ENCODE results near the gene CLEC4G.

The CLEC4G gene

DNA sequence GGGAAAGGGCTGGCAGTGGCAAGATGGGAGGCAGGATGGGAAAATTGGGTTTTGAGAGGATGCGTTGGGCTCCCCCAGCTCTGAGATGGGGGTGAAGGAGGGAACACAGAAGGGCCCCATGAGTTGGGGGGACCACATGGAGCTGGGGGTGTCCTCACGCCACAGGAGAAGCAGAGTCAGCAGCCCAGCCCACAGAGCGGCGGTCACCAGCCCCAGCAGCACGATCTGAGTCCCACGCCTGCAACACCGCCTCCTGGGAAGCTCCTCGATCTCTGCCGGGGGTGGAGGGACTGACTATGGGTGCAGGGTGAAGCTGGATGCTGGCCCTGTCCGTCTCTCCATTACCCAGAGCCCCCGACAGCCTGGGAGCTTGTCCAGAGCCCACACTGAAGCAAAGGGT, 33.3 kb downstream of the CLEC4G start:
- DNase-seq (ENCODE audit: low spot score), result no peak

- DNase-seq (ENCODE audit: low spot score), result no peak
Observed at GRCh38 chr19:7697721-7698287, 34.1 kb downstream of the CLEC4G start.

DNA sequence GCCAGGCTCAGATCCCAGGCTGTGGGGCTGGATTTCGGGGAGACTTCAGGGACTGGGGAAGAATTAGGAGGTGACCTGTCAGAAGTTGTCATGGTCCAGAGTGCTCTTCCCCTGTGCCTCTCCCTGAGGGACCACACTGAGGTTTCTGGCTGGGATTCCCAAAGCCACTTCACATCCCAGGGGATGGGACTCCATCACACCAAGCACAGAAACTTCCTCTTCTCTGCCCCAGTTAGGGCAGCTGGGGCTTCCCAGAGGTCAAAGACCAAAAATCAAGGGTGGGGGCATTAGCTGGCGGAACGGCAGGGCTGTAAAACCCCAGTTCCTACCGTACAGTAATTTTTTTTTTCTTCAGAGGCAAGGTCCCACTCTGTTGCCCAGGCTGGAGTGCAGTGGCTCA, 37.4 kb downstream of the CLEC4G start:
- DNase-seq (ENCODE audit: low spot score), result no peak

- no peak for DNase-seq (ENCODE audit: low spot score)
Observed at GRCh38 chr19:7692417-7693088, 39.4 kb downstream of the CLEC4G start.

- no peak for DNase-seq (ENCODE audit: low spot score)
Observed at GRCh38 chr19:7691497-7691896, 40.4 kb downstream of the CLEC4G start.

DNA sequence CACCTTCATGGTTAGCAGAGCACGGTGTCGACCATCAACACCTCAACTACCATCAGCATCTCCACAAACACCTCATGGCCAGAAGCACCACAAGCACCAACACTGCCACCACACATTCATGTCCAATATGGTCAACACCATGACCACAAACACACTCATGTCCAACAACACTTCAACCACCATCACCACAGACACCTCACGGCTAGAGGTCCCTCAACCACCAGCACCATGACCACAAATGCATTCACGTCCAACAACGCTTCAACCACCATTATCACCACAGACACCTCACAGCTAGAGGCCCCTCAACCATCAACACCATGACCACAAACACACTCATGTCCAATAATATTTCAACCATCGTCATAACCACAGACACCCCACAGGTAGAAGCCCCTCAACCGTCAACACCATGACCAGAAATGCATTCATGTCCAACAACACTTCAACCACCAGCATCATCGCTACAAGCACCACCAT, 41.1 kb downstream of the CLEC4G start:
- DNase-seq (ENCODE audit: low spot score), result no peak

GRCh38 chr19:7689165-7689564, 42.7 kb downstream of the CLEC4G start:
- no peak for DNase-seq (ENCODE audit: low spot score)

GRCh38 chr19:7687177-7687576, 44.7 kb downstream of the CLEC4G start:
- DNase-seq (ENCODE audit: low spot score), result no peak

- DNase-seq (ENCODE audit: low spot score), result no peak
Observed at GRCh38 chr19:7685546-7686445, 46.1 kb downstream of the CLEC4G start.

DNA sequence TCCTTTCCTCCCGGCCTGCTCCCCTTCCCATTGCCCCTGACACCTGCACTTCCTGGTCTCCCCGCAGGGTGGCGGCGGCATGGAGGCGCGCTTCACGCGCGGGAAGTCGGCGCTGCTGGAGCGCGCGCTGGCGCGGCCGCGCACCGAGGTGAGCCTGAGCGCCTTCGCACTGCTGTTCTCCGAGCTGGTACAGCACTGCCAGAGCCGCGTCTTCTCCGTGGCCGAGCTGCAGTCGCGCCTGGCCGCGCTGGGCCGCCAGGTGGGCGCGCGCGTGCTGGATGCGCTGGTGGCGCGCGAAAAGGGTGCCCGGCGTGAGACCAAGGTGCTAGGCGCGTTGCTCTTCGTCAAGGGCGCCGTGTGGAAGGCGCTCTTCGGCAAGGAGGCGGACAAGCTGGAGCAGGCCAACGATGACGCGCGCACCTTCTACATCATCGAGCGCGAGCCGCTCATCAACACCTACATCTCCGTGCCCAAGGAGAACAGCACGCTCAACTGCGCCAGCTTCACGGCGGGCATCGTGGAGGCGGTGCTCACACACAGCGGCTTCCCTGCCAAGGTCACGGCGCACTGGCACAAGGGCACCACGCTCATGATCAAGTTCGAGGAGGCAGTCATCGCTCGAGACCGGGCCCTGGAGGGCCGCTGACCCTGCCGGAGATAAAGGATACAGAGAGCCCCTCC, 49.6 kb downstream of the CLEC4G start:
- DNase-seq (ENCODE audit: low spot score), result no peak

GRCh38 chr19:7681340-7682174, 50.4 kb downstream of the CLEC4G start:
- peak; percentile 71 for DNase-seq (ENCODE audit: low spot score)

DNA sequence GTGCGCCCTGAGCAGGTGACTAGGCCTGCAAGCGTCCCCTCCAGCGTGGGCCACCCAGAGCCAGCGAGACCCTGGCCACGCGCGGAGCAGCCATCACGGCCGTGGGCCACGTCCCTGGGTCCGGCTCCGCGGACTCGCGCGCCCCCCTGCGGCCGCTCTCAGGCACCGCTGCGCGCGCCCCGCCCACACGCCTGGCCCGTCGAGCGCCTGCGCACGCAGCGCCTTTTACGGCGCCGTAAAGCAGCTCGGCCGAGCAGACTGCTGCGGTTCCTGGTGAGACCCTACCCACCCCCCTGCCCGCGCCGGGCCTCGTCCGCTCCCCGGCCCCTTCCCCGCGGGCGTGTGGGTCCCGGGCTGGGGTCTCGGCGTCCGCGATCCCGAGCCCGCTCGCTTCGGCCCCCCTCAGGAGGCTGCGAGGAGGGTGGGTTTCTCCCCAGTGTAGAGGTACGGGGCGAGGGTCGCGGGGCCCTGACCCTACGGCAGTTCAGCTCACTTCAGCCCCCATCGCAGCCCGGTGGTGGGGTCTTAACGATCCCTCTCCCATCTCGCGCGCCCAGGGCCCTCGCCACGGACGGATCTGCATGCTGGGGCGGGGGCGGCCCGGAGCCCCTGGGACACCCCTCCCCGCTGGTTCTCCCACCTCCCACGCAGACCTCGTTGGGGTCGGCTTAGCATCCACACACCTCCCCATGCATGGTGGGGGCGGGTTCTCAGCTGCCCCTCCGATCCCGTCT, 51.1 kb downstream of the CLEC4G start, which contains the start of gene TRAPPC5:
TSS of gene TRAPPC5 (plus strand) at position 228 of the 734 bp plus-strand sequence. CDS start 1,421 bp downstream, outside the sequence.
- peak; percentile 75 for DNase-seq (ENCODE audit: low spot score)

GRCh38 chr19:7679771-7680605, 51.9 kb downstream of the CLEC4G start:
- DNase-seq (ENCODE audit: low spot score), result no peak

DNA sequence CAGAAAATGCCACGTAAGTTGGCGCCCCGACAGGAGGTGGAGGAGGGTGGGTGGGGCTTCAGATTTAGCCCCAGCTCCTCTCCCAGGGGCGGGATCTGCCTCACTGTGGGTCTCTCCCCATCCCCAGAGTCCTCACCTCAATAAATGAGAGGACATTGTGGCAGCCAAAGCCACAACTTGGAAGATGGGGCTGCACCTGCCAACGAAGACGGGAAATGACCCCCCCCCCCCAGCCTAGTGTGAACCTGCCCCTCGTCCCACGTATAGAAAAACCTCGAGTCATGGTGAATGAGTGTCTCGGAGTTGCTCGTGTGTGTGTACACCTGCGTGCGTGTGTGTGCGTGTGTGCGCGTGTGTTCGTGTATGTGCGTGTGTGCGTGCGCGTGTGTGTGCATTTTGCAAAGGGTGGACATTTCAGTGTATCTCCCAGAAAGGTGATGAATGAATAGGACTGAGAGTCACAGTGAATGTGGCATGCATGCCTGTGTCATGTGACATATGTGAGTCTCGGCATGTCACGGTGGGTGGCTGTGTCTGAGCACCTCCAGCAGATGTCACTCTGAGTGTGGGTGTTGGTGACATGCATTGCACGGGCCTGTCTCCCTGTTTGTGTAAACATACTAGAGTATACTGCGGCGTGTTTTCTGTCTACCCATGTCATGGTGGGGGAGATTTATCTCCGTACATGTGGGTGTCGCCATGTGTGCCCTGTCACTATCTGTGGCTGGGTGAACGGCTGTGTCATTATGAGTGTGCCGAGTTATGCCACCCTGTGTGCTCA, 52.7 kb downstream of the CLEC4G start:
- peak; percentile 42 for DNase-seq (ENCODE audit: low spot score)

All from SK-N-DZ (cell line).